HCEC 1CT (cell line): Measurements from ENCODE around the gene BAHD1.
"Not testable (repeated sequence)": the region's sequence is repeated elsewhere in the genome, so short reads cannot be mapped to it uniquely, and the experiment has no call there.

Experiments
- DNase-seq: peaks from one replicate; pipeline ENCODE4 v3.0.0-alpha.2; 2017

The BAHD1 gene

DNA sequence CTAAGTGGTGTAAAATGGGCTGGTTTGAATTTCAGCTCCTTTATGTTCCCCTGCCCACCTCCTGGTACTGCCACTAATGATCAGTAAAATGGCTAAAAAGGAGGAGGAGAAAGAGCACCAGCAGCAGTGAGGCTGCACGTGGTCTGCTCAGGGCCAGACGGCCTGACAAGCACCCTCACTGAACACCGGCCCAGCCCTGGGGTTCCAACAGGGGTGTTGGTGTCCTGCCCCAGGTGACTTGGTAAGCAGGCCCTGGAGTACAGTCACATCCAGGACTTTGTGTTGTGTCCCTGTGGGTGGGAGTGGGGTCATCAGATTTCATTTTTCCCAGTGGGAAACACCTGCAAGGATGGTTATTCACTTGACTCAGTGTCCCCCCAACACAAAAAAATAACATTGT, 5.4 kb downstream of the BAHD1 start:
- no peak for DNase-seq

DNA sequence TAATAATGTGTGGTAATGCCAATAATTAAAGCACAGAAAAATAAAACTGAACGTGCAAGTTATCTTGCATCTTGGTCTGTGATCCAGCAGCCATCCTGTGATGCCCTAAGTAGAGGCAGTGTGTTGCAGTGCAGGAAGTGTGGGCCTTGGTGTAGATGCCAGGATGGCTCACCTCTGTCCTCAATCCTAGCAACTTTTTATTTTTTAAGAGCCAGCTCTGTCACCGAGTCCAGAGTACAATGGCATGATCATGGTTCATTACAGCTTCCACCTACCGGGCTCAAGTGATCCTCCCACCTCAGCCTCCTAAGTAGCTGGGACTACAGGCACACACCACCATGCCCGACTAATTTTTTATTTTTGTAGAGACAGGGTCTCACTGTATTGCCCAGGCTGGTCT, 7.6 kb downstream of the BAHD1 start:
- DNase-seq: no peak

- DNase-seq: peak; percentile 41
Observed at GRCh38 chr15:40449275-40449674, 8.5 kb downstream of the BAHD1 start.

DNA sequence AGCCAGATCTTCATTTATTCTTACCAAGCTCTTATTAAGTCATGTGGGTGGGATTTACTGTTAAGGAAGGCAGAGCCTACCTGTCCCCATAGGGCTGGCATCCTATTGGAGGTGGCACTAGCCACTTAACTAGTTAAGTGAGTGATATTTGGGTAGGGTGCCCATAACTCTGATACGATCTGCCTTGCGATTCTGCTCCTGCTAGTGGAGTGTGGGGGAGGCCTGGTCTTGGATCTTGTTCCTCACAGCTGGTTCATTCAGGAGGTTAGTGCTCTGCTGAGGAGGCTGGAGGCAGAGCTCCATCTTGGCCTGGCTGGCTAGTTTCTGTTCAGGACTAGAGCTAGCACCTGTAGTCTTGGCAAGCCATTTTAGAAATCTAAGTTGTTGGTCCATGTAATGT, 9.3 kb downstream of the BAHD1 start:
- DNase-seq: no peak

- no peak for DNase-seq
Observed at GRCh38 chr15:40451527-40452158, 10.9 kb downstream of the BAHD1 start.

GRCh38 chr15:40452296-40453090, 11.7 kb downstream of the BAHD1 start:
- DNase-seq: no peak

DNA sequence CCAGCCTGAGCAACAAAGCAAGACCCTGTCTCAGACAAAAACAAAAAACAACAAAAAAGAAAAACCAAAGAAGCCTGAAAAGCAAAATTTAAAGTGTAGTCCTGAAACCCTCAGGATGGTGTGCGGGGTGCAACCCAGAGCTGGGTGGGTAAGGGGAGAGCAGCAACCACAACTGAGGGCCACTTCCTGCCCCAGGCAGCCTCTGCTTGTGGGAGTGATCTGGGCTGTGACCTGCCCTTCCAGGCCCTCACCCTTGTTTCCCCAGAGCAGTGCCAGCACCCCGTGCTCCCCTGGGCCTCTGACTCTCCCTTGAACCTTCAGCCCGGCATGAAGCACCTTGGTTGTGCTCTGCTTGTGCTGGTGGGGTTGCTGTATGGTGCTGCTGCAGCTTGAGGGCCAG, 13.2 kb downstream of the BAHD1 start:
- DNase-seq: not testable (repeated sequence)

DNA sequence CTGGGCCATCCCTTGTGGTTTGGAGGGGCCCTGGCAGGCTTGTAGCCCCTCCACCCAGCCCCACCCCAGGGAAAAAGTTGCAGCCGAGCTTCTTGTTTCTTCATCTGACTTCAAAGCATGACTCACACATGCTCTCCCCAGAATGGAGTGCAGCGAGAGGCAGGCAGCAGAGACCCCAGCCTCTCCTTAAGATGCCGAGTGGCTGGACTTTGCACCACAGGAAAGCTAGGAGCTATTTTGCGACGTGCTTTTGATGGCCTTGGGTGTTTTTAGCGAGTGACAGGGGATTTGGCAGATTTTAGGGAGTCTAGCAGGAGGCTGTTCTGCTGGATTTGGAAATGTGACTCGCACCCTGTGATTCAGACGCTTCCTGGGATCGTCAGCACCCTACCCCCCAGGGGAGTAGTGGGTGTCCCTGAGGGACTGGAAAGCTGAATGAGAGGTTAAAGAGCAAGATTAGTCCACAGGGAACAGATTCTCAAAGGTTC, 14.2 kb downstream of the BAHD1 start:
- peak; percentile 51 for DNase-seq

- DNase-seq: no peak
Observed at GRCh38 chr15:40456299-40456712, 15.6 kb downstream of the BAHD1 start.

GRCh38 chr15:40456738-40457137, 16.0 kb downstream of the BAHD1 start:
- no peak for DNase-seq

DNA sequence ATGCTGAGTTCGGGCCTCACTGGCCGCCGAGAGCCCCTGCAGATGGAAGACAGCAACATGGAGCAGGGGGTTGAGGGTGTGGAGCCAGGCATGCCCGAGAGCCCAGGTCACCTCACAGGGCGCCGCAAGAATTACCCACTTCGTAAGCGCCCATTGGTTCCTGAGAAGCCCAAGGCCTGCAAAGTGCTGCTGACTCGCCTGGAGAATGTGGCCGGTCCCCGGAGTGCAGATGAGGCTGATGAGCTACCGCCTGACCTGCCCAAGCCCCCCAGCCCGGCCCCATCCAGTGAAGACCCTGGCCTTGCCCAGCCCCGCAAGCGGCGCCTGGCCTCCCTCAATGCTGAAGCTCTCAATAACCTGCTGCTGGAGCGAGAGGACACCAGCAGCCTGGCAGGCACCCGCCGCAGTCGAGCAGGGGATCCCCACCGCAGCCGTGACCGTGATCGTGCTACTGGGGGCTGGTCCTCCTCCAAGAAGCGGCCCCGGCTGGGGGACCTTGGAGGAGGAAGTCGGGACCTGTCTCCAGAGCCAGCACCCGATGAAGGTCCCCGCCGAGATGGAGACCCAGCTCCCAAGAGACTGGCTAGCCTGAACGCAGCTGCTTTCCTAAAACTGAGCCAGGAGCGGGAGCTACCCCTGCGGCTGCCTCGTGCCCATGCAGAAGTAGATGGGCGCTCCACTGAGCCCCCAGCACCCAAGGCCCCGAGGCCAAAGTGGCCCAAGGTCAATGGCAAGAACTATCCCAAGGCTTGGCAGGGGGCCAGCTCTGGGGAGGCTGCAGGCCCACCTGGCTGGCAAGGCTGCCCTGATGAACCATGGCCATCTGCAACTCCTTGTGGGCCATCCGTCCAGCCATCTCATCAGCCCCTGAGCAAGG, 18.0 kb downstream of the BAHD1 start:
- no peak for DNase-seq

DNA sequence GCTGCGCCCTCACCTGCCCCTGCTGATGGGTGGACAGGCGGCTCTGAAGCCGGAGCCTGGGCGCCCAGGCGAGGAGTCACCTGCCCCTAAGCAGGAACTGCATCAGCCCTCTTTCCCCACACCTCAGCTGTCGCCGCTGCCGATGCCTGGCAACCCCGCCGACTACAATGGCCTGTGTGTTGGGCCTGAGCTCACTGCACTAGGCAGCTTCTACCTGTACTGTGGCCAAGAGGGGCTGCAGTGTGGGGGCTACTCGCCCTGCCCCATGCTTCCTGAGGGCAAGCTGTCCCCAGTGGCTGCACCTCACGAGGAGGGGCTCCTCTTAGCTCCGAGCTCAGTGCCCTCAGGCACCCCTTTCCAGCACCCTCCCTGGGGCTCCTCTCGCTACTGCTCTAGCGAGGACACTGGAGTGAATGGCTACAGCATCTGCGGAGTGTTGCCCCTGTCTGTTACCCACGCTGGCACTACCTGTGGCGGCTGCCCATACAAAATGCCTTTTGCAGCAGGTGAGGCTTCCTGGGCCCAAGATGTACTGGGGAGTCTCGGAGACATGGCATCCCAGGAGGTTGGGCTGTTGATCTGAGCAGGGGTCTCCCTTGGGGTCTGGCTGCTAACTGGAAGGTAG, 18.8 kb downstream of the BAHD1 start:
- DNase-seq: no peak

GRCh38 chr15:40460404-40460803, 19.7 kb downstream of the BAHD1 start:
- DNase-seq: no peak

- DNase-seq: no peak
Observed at GRCh38 chr15:40461958-40462357, 21.2 kb downstream of the BAHD1 start.

DNA sequence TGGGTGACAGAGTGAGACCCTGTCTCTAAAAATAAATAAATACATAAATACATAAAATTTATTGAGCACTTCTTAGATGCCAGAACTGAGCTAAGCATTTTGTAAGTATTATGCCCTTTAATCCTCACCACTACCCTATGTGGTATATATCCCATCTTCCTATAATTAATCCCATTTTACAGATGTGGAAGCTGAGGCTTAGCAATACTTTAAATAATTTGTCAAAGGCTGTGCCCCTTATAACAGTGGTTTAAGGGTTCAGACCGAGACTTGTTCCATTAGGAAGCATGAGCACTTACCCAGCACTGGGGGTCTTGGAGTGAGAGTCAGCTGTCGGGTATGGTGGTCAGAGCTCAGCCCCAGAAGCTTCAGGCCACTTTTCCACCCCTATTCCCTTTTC, 22.5 kb downstream of the BAHD1 start:
- DNase-seq: no peak

- DNase-seq: no peak
Observed at GRCh38 chr15:40463886-40464545, 23.3 kb downstream of the BAHD1 start.

- no peak for DNase-seq
Observed at GRCh38 chr15:40464595-40465185, 23.9 kb downstream of the BAHD1 start.

GRCh38 chr15:40465939-40466338, 25.2 kb downstream of the BAHD1 start:
- DNase-seq: no peak

DNA sequence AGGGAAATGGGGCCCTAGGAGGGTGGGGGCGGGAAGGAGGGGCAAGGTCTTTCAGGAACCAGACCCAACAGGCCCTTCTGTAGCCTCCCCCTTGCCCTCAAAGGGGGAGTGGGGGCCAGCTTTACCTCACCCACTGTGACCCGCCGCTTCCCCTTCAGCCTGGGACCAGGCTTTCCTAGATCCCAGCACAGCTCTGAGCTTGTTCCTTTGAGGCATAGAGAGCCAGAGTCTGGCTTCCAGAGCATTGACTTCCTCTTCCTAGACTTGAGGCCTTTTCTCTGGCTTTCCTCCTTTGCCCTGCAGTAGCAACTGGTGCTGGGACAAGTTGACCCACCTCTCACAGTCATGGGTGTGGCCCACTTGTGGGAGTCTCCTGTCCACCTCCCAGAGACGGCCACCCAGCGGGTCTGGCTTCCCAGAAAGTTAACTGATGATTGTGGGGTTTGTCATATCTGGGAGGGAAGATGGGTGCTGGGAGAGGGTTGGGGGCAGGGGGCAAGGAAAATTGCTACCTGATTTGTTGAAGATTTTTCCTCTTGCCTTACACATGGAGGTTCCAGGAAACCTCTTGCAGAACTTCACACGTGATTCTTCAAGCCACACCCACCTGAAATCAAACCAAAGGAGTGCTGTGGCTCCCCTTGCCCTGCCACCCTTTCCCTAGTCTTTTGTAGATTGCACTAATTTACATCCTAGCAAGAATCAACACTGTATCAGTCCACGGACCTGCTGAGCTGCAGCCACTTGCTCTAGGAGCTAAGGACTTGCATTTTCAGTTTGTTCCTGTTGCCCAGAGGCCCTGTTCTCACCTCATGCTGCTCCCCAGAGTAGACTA, 25.9 kb downstream of the BAHD1 start:
- DNase-seq: no peak

GRCh38 chr15:40467261-40467615, 26.5 kb downstream of the BAHD1 start:
- no peak for DNase-seq

- DNase-seq: no peak
Observed at GRCh38 chr15:40468898-40469331, 28.2 kb downstream of the BAHD1 start.
